PC-9 (cell line): ENCODE data around the gene SCG5.

Source experiments
- EZH2 ChIP-seq: fragments of 200-600 bp; sonication (generic); IDR thresholded peaks from 2 replicates; pipeline ENCODE4 v1.8.0; 2017; ENCODE audit warnings: antibody characterized with exemption, low read depth
- TF ChIP-seq, protein P1 (sequence below): fragments of 200-600 bp; sonication (generic); conservative IDR thresholded peaks from 2 replicates; pipeline ENCODE4 v1.6.1; 2017; ENCODE audit warnings: mixed run types, antibody characterized with exemption, mild to moderate bottlenecking, moderate library complexity

- TF ChIP-seq, protein P1, sequence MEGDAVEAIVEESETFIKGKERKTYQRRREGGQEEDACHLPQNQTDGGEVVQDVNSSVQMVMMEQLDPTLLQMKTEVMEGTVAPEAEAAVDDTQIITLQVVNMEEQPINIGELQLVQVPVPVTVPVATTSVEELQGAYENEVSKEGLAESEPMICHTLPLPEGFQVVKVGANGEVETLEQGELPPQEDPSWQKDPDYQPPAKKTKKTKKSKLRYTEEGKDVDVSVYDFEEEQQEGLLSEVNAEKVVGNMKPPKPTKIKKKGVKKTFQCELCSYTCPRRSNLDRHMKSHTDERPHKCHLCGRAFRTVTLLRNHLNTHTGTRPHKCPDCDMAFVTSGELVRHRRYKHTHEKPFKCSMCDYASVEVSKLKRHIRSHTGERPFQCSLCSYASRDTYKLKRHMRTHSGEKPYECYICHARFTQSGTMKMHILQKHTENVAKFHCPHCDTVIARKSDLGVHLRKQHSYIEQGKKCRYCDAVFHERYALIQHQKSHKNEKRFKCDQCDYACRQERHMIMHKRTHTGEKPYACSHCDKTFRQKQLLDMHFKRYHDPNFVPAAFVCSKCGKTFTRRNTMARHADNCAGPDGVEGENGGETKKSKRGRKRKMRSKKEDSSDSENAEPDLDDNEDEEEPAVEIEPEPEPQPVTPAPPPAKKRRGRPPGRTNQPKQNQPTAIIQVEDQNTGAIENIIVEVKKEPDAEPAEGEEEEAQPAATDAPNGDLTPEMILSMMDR: peak; percentile 92
- no peak for TF ChIP-seq EZH2
Measured at GRCh38 chr15:32651229-32651837, 9.8 kb downstream of the SCG5 start.
